Lung (tissue), 12 donors: ENCODE results near the gene AOX1. TPM values are rescaled to one million over a fixed set of nuclear protein-coding genes. Genes with fewer than 3 reads are reported as not detected.
"Not testable (repeated sequence)": the region's sequence is repeated elsewhere in the genome, so short reads cannot be mapped to it uniquely, and the experiment has no call there.

Source experiments
- ATAC-seq: fragments of 200-7000 bp; cut with Tn5 transposase; one replicate; pipeline ENCODE4 v1.9.1; 2020; ENCODE audit warnings: moderate number of reproducible peaks; ENCODE audit not compliant: insufficient read depth, low FRiP score
- DNase-seq, 3 donors: peaks; one replicate each; pipeline ENCODE4 v3.0.0-alpha.2; 2013 to 2017
- H3K27ac ChIP-seq, 2 donors: one replicate each; pipeline ENCODE4 v1.5.1; 2013; ENCODE audit warnings: mild to moderate bottlenecking in 2 of 2, moderate library complexity in 2 of 2, control low read depth in 1 of 2, inconsistent platforms in 1 of 2, low read depth in 1 of 2, low read length in 1 of 2
- H3K27me3 ChIP-seq, 3 donors: one replicate each; pipeline ENCODE4 v1.5.1; 2013; ENCODE audit warnings: low read length in 2 of 3; ENCODE audit not compliant: control insufficient read depth in 3 of 3, insufficient read depth in 3 of 3
- H3K36me3 ChIP-seq, 4 donors: one replicate each; pipeline ENCODE4 v1.5.1; 2013; ENCODE audit warnings: low read length in 4 of 4, mild to moderate bottlenecking in 1 of 4, moderate library complexity in 1 of 4; ENCODE audit not compliant: control insufficient read depth in 4 of 4, insufficient read depth in 4 of 4
- H3K4me1 ChIP-seq, 5 donors: one replicate each; pipeline ENCODE4 v1.5.1; 2013; ENCODE audit warnings: low read length in 5 of 5, mild to moderate bottlenecking in 2 of 5, moderate library complexity in 1 of 5; ENCODE audit not compliant: control insufficient read depth in 5 of 5, insufficient read depth in 5 of 5
- H3K4me3 ChIP-seq: one replicate; pipeline ENCODE4 v1.5.1; 2013; ENCODE audit warnings: mild to moderate bottlenecking, control low read depth, moderate library complexity
- H3K9ac ChIP-seq, 2 donors: one replicate each; pipeline ENCODE4 v1.5.1; 2013; ENCODE audit warnings: low read length in 2 of 2, control low read depth in 1 of 2; ENCODE audit not compliant: insufficient read depth in 1 of 2
- H3K9me3 ChIP-seq, 4 donors: one replicate each; pipeline ENCODE4 v1.5.1; 2013; ENCODE audit warnings: low read length in 3 of 4, mild to moderate bottlenecking in 1 of 4, moderate library complexity in 1 of 4; ENCODE audit not compliant: control insufficient read depth in 4 of 4, insufficient read depth in 3 of 4
- WGBS, 2 donors: extraction: QIAGEN DNeasy Blood & Tissue Kit; methylation state at CpG; one replicate each; pipeline ENCODE4 v1.1.7; 2013; 5-methylcytosine and 5-hydroxymethylcytosine counted together
- polyA plus RNA-seq, 2 donors: library from polyadenylated mRNA; stranded (reverse); fragments of 200-250 nt; gene quantifications; one replicate each; pipeline ENCODE4 v1.2.1, GENCODE V29; 2013
- total RNA-seq, 2 donors: library from RNA; depleted of rRNA in 1 of 2; stranded (reverse); fragments of >200 nt in 1 of 2; gene quantifications; one replicate each; pipeline ENCODE4 v1.2.1, GENCODE V29; 2014 to 2021
- TF ChIP-seq, protein P1 (sequence below): IDR thresholded peaks from 2 replicates; pipeline ENCODE4 v1.5.1; 2012; ENCODE audit warnings: mild to moderate bottlenecking; ENCODE audit errors: control extremely low read depth, extremely low read depth
- donor health status: control.
- donor health status: control.
- donor health status: Bipolar disorder and iron deficiency.
- donor health status: healthy.
- donor health status: DM: yes; HTN: yes; CAD: no.

Gene AOX1
- total and polyA plus RNA-seq, 4 donors: 8.0 to 48.5 (median 10.6) TPM

DNA sequence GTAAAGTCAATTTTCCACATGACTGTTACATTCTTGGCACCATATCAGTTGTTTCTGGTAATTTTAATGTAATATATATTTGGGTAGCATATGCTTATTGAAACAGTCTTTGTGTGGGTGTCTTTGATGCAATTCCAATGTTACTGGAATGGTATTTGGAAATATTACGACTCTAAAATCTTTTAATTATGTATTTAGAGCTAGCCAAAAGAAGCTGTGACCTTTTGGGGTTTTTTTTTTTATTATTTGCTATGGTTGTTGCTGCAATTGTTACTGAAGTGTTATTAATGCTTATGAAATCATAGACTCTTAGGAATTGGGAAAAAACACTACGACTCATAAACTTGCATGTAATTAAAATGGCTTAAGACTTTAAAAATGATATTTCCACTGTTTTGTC is 95.9 kb downstream of the AOX1 start:
- Histone ChIP-seq H3K4me1 (peaks cover 0 to 38% (median 6%) of the 10 kb centered on the region in 5 donors), H3K9me3 (no peaks in the 10 kb centered on the region), H3K27ac (no peak overlapping the region), H3K36me3 (no peaks in the 10 kb centered on the region), H3K27me3 (no peaks in the 10 kb centered on the region), H3K9ac (no peak overlapping the region), H3K4me3 (no peak overlapping the region)
- 58 to 73% methylated on average over 2 of the region's 2 CpGs for WGBS, 2 donors
- ATAC-seq: no peak
- DNase-seq: peak in 2 of 3 donors; percentile 77 to 81
- TF ChIP-seq, protein P1, sequence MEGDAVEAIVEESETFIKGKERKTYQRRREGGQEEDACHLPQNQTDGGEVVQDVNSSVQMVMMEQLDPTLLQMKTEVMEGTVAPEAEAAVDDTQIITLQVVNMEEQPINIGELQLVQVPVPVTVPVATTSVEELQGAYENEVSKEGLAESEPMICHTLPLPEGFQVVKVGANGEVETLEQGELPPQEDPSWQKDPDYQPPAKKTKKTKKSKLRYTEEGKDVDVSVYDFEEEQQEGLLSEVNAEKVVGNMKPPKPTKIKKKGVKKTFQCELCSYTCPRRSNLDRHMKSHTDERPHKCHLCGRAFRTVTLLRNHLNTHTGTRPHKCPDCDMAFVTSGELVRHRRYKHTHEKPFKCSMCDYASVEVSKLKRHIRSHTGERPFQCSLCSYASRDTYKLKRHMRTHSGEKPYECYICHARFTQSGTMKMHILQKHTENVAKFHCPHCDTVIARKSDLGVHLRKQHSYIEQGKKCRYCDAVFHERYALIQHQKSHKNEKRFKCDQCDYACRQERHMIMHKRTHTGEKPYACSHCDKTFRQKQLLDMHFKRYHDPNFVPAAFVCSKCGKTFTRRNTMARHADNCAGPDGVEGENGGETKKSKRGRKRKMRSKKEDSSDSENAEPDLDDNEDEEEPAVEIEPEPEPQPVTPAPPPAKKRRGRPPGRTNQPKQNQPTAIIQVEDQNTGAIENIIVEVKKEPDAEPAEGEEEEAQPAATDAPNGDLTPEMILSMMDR: no peak

DNA sequence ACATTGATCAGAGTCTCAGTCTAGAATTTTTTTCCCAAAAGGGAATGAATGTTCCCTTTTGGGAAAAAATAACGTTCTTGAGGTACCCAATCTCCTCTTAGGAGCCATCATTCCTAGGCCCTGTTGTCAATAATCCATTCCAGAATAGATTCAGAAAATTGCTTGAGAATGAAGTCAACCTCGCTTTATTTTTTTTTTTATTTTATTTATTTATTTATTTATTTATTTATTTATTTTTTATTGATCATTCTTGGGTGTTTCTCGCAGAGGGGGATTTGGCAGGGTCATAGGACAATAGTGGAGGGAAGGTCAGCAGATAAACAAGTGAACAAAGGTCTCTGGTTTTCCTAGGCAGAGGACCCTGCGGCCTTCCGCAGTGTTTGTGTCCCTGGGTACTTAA is 96.6 kb downstream of the AOX1 start:
- not testable (repeated sequence) for H3K36me3 ChIP-seq
- WGBS, 2 donors: 78 to 91% methylated on average over 3 of the region's 5 CpGs

DNA sequence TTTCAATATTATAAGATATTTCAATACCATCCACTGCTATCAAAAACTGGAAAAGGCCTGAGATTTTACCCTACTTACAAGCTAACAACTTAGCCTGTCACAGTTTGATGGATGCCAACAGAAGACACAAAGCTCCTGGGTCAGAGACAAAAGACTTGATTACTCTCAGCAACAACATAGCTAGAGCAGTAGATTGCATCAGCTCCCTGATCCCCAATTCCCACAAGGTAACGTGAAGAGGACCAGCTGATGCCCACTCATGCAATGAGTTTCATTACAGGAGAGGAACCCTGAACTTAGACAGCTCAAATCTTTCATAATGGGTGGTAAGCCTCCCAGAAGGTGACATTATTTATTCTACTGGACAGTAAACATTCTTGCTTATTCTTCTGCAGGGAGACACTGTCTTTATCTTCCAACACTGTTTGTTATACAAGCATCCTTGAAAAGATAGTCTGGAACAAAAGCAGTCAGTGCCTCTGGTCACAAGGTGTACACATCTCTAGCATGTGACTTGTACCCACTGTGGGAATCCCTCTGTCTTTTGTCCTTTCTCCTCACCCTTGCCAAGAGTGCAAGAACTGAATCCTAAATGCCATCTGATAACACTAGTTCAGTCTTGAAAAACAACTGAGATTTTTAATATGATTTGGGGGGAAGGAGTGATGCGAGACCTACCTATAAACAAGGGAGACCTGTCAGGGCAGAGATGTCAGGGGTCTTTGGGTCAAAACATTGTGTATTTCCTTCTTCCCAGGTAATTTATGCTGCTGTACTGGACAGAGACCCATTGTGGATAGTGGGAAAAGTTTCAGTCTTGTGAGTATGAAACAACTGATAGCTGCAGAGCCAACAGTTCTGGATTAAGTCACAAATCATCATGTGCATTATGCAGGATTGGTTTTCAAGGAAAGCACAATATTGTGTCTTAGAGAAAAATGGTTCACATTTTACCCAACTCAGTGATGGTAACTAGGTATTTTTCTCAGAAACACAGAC is 102.4 kb downstream of the AOX1 start:
- no peaks in the 10 kb centered on the region for H3K9me3 ChIP-seq
- no peaks in the 10 kb centered on the region for H3K36me3 ChIP-seq
- TF ChIP-seq, protein P1: no peak
- no peak overlapping the region for H3K4me3 ChIP-seq
- no peak for ATAC-seq
- H3K27ac ChIP-seq: no peak overlapping the region
- no peaks in the 10 kb centered on the region for H3K4me1 ChIP-seq
- H3K27me3 ChIP-seq: no peaks in the 10 kb centered on the region
- WGBS, 2 donors: 66 to 77% methylated on average over 2 of the region's 2 CpGs
- H3K9ac ChIP-seq: no peak overlapping the region
- no peak for DNase-seq

More for the DNA sequence above, 96.6 kb downstream of the AOX1 start:
- ATAC-seq, H3K9me3 ChIP-seq, H3K9ac ChIP-seq, H3K27ac ChIP-seq, H3K4me3 ChIP-seq, DNase-seq, H3K27me3 ChIP-seq: not testable (repeated sequence)
- H3K4me1 ChIP-seq: peaks cover 0 to 36% (median 4%) of the 10 kb centered on the region in 5 donors

DNA sequence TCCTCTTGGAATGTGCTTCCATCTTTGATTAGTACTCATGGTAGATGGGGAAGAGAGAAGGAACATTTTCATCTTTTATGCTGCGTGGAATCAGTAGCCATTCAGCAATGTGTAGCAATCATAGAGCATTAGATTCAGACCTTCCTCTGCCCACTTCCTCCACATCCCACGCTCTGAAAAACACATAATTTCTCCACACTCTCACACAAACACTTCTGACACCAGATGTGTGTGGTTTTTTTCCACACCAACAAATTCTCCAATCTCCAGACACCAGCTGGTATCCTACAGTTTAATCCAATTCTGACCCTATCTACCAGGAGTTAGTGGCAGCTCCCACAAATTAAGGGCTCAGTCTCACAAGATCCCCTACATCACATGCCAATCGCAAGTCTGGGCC is 103.3 kb downstream of the AOX1 start:
- Histone ChIP-seq H3K4me1 (no peaks in the 10 kb centered on the region), H3K27me3 (no peaks in the 10 kb centered on the region), H3K9ac (no peak overlapping the region), H3K36me3 (no peaks in the 10 kb centered on the region), H3K27ac (no peak overlapping the region), H3K9me3 (no peaks in the 10 kb centered on the region), H3K4me3 (no peak overlapping the region)
- DNase-seq (no peak), ATAC-seq (no peak)
- 52 to 65% methylated on average over 3 of the region's 3 CpGs for WGBS, 2 donors
- TF ChIP-seq, protein P1: no peak
